ENCODE results near the gene ACSF2.
"Not testable (repeated sequence)": the region's sequence is repeated elsewhere in the genome, so short reads cannot be mapped to it uniquely, and the experiment has no call there.

ACSF2 gene

DNA sequence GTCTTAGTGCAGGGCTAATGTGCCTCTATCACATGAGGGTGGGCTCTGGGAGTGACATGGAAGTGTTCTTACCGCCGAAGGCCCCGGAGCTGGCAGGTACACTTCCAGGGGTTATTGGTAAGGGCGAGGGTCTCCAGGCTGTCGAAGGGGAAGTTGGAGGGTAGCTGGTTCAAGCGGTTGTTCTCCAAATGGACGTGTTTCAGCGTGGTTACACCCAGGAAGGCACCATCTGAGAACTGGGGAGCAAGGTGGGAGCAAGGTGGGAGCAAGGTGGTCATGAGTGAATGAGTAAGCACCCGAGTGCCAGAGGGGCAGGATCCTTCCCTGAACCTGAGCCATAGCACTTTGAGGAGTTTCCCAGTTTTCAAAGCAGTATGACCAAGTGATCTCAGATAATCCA is 39.6 kb downstream of the ACSF2 start:
- DNase-seq: no peak

DNA sequence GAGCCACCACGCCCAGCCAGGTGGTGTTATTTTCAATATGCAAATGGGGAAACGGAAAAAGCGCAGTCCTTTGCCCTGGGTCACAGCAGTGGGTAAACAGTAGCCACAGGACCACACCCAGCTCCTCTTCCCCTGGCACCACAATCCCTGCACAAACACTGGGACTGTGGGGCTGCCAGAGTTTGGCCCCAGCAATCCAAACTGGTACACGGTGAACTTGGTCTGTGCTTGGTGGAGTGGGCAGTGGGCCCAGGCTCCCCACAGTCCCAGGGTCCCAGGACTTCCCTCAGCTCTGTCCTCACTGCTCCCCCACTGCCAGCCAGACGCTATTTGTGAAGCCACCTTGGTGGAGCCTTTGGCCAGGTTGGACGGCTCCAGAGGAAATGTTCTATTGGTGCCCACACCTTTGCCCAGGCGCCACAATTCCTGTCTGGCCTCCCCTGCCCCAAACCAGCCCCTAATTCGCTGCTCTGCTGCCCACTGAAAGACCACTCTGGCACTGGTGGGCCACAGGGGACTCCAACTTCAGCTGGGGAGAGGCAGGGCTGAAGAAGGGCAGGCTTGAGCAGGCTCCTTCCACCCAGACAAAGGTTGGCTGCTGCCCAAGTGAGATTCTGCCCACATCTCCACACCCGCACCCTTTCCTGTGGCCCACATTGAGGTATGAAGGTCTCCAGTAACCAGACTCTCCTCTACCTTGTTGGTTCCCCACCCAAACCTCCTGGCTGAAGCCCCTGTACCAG is 40.5 kb downstream of the ACSF2 start:
- DNase-seq: no peak

- DNase-seq: no peak
These were observed 41.3 kb downstream of the ACSF2 start for GRCh38 chr17:50467114-50467854.

- DNase-seq: no peak
These were observed 41.9 kb downstream of the ACSF2 start for GRCh38 chr17:50467855-50468303.

- DNase-seq: no peak
These were observed 42.5 kb downstream of the ACSF2 start, which contains the start of gene CHAD for GRCh38 chr17:50468304-50469207. Gene CHAD (minus strand): TSS chr17:50468880. CDS start chr17:50468813, 67 bp downstream.

DNA sequence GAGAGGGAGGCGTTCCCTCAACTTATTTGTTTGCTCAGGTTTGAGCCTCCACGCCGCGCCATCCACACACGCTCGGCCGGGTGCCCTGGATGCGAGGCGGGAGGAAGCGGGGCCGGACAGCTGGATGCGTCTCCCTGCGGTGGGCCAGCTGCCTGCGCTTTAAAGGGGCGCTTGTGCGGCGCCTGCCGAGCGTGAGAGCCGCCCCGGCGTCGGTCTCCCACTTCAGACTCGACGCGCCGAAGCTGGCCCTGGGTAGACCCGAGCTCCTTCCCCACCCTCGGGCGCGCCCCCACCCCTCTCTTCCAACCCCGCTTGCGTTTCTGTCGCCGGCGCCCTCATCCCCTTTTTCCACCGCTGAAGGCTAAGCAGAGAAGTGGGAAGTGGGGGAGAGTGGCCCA is 43.2 kb downstream of the ACSF2 start:
- no peak for DNase-seq

DNA sequence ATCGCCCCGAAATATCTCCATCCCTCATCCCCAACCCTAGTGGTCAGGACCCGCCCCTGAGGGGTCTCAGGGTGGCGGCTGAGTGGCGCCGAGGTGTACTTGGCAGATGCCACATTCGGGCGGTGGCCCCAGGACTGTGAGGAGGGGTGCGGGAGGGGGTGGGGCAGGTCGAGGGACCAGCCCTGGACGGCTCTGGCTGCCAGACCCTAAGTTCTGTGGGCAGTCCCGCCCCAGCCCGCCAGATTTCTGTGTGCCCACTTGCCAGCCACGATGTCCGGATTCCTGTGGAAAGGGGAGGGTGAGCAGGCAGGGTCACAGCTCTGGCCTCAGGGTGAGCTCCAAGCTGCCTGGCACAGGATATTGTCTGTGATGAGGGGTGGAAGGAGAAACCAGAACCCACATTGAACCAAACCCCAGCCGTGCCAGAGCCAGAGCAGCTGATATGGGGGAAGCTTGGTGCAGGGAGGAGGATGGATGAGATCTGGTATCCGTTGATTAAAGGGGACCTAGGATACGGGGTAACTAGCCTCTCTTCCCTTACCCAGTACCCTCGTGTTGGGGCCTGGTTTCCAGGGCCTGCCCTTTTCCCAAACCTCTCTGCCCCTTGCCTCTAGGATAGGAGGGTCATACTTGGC is 43.8 kb downstream of the ACSF2 start:
- DNase-seq: no peak

GRCh38 chr17:50470426-50470825 is 44.4 kb downstream of the ACSF2 start:
- no peak for DNase-seq

DNA sequence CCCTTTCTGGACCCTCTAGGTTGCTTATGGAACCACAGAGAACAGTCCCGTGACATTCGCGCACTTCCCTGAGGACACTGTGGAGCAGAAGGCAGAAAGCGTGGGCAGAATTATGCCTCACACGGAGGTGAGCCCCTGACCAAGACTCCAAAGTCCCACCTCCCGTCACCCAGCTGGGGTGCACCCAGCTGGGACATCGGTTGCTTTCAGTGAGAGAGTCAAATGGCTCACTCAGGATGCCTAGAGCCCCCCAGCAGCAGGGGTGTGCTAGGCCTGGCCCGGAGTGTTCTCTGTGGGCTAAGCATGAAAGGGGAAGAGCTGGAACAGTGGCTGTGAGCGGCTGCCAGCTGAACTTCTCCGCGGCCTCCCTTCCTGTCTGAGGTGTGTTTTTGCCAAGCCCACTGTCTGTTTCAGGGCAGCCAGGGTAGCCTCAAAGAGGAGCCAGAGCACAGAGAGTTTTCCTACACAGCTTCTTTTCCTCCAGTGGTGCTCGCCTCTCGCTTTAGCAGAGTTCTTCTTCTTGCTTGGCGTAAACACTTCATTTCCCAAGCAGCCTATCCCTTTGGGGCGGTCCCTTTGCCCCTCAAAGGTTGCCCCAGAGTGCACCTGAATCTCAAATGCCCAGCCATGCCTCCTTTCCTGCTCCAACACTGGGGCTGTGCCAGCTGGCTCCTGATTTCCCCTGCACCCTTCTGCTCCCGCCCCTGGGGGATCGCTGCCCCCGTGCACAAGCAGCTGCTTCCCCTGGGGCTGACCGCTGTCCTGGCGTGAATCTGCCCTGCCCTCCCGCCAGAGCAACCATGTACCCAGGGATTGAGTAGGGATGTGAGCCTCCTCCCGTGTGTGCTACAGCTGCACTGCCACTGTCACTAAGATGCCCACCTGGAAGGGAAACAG is 45.2 kb downstream of the ACSF2 start:
- DNase-seq: no peak

DNA sequence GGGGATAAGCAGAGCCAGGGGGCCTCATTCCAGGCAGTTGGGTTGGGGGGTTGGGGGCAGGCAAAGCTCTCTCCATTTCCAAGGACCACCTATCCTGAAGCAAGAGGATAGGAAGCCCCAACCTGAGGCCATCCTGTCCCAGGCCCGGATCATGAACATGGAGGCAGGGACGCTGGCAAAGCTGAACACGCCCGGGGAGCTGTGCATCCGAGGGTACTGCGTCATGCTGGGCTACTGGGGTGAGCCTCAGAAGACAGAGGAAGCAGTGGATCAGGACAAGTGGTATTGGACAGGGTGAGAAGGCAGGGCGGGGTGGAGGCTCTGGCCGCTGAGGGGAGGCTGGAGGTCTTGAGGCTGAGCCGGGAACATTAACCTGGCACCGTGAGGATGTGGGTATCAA is 46.3 kb downstream of the ACSF2 start:
- DNase-seq: no peak

DNA sequence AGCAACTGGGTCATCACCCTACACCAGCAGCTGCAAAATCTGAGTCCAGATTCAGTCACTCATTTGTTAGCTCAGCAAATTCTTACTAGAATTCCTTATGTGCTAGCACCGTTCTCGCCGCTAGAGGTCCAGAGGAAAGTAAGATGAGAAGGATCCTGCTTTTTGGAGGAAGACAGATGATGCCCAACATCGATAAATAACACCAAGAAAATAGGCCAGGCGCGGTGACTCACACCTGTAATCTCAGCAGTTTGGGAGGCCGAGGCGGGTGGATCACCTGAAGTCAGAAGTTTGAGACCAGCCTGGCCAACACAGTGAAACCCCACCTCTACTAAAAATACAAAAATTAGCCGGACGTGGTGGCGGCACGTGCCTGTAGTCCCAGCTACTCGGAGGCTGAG is 46.7 kb downstream of the ACSF2 start:
- DNase-seq: not testable (repeated sequence)

- DNase-seq: no peak
These were observed 47.9 kb downstream of the ACSF2 start for GRCh38 chr17:50473901-50474300.

DNA sequence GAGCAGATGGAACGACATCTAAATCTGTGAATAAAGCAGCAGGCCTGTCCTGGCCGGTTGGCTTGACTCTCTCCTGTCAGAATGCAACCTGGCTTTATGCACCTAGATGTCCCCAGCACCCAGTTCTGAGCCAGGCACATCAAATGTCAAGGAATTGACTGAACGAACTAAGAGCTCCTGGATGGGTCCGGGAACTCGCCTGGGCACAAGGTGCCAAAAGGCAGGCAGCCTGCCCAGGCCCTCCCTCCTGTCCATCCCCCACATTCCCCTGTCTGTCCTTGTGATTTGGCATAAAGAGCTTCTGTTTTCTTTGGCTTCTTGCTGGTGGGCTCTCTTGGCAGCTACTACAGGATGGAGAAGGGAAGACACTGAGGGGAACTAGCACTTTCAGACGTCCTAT is 48.5 kb downstream of the ACSF2 start:
- no peak for DNase-seq

DNA sequence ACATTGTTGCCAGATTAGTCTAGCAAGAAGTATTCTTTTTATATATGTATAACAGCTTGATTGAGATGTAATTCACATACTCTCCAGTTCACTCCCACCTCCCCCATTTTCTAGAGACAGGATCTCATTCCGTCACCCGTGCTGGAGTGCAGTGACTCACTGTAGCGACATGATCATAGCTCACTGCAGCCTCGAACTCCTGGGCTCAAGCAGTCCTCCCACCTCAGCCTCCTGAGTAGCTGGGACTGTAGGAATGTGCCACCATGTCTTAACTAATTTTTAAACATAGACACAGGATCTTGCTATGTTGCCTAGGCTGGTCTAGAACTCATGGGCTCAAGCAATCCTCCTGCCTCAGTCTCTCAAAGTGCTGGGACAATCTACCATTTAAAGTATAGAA is 49.3 kb downstream of the ACSF2 start:
- DNase-seq: no peak

- DNase-seq: not testable (repeated sequence)
These were observed 49.9 kb downstream of the ACSF2 start for GRCh38 chr17:50475775-50476544.

DNA sequence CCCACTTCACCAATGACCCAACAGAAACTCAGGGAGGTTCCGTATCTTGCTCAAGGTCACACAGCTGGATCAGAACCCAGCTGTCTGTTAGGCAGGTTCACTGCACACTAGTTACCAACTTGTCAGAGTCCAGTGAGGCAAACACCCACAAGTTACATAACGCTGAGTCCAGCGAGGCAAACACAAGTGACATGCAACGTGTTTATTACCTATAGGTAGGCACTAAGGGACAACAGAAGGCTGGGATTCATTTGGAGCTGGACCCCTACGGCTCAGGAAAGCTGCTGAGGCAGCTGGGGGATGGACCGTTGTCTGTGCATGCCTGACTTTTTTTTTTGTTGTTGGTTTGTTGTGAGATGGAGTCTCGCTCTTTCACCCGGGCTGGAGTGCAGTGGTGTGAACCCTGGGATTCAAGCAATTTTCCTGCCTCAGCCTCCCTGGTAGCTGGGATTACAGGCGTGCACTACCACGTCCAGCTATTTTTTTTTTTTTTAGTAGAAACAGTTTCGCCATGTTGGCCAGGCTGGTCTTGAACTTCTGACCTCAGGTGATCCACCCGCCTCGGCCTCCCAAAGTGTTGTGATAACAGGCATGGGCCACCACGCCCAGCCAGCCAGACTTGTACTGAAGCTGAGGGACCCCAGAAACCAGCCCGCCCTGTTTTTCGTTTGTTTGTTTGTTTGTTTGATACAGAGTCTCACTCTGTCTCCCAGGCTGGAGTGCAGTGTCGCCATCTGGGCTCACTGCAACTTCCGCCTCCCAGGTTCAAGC is 50.7 kb downstream of the ACSF2 start:
- no peak for DNase-seq

DNA sequence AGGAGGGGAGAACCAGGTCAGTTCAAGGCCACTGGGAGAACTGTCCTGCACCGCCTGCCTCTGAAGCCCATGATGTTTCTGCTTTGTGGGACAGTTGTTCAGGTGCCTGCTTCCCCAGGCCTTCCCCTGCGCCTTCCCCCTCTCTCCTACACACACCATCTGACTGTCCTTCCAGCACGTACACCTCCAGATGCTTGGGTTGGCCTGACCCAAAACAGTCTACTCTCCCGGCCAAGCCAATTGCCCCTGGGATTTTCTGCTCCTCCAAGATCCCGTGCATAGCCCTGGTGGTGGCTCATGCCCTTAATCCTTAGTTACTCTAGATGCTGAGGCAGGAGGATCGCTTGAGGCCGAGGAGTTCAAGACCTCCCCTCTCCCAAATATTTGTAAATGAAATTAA is 52.0 kb downstream of the ACSF2 start:
- no peak for DNase-seq

- DNase-seq: peak; percentile 80
These were observed 52.7 kb downstream of the ACSF2 start, which contains the start of gene RSAD1 for GRCh38 chr17:50478391-50479381. Gene RSAD1 (plus strand): TSS chr17:50478860. CDS start chr17:50478885, 25 bp downstream.
